Uterus (tissue), 2 donors: ENCODE measurements around the gene MIDN.

Experiments
- CTCF ChIP-seq, 4 experiments: fragments of 200-600 bp in 2 of 4; fragments of 450-650 bp in 2 of 4; sonication (generic) in 2 of 4; IDR thresholded peaks; one replicate each; pipeline ENCODE4 v1.5.1; 2016 to 2019; ENCODE audit warnings: antibody characterized with exemption in 4 of 4, mild to moderate bottlenecking in 2 of 4, moderate library complexity in 1 of 4
- POLR2A ChIP-seq, 2 donors: fragments of 450-650 bp; IDR thresholded peaks; one replicate each; pipeline ENCODE4 v1.6.1; 2016; ENCODE audit warnings: antibody characterized with exemption in 2 of 2, mild to moderate bottlenecking in 1 of 2, moderate library complexity in 1 of 2

GRCh38 chr19:1257475-1258162, 9.2 kb downstream of the MIDN start:
- TF ChIP-seq CTCF (IDR thresholded peaks at IDR 0.05) (no peak), POLR2A (IDR thresholded peaks at IDR 0.05) (no peak)
